ENCODE results near the gene SLC25A27. TPM values are rescaled to one million over a fixed set of nuclear protein-coding genes. Genes with fewer than 3 reads are reported as not detected.

Gene SLC25A27
- total and polyA plus RNA-seq, 2 experiments from 2014 or later, result 8.5 to 16.2 TPM

Other genes with a start within 250 kb of the SLC25A27 start
- 6.3 and 9.3 TPM in 2 replicates for gene RCAN2, start 161.5 kb upstream of the SLC25A27 start, total RNA-seq (2014; rRNA removed; shearing (Covaris generic))
- gene RCAN2, start 161.5 kb upstream of the SLC25A27 start, polyA plus RNA-seq (2016; fragmentation: Nextera tagmentation; extraction: Ambion mirVana), result 4.6 and 6.0 TPM in 2 replicates
- gene CYP39A1, start 157 bp upstream of the SLC25A27 start, total RNA-seq (2014; rRNA removed; shearing (Covaris generic)), result 1.8 and 3.5 TPM in 2 replicates
- gene CYP39A1, start 157 bp upstream of the SLC25A27 start, polyA plus RNA-seq (2016; fragmentation: Nextera tagmentation; extraction: Ambion mirVana), result 1.5 and 2.2 TPM in 2 replicates
- gene TDRD6, start 34.9 kb downstream of the SLC25A27 start, total RNA-seq (2014; rRNA removed; shearing (Covaris generic)), result 0.14 TPM in 1 of 2 replicates, not detected in the other
- gene TDRD6, start 34.9 kb downstream of the SLC25A27 start, polyA plus RNA-seq (2016; fragmentation: Nextera tagmentation; extraction: Ambion mirVana), result 0.10 and 0.24 TPM in 2 replicates
- gene PLA2G7, start 82.4 kb downstream of the SLC25A27 start, total RNA-seq (2014; rRNA removed; shearing (Covaris generic)), result 1.7 and 2.8 TPM in 2 replicates
- gene PLA2G7, start 82.4 kb downstream of the SLC25A27 start, polyA plus RNA-seq (2016; fragmentation: Nextera tagmentation; extraction: Ambion mirVana), result 2.3 and 2.4 TPM in 2 replicates
- gene ANKRD66, start 94.0 kb downstream of the SLC25A27 start, total RNA-seq (2014; rRNA removed; shearing (Covaris generic)), result not detected in 2 replicates
- gene ANKRD66, start 94.0 kb downstream of the SLC25A27 start, polyA plus RNA-seq (2016; fragmentation: Nextera tagmentation; extraction: Ambion mirVana), result not detected in 2 replicates
- gene MEP1A, start 140.4 kb downstream of the SLC25A27 start, total RNA-seq (2014; rRNA removed; shearing (Covaris generic)), result not detected in 2 replicates
- not detected in 2 replicates for gene MEP1A, start 140.4 kb downstream of the SLC25A27 start, polyA plus RNA-seq (2016; fragmentation: Nextera tagmentation; extraction: Ambion mirVana)

Measured in GM23338 (cell line).